Chondrocyte (in vitro differentiated cells): ENCODE data around the gene KDM4F. TPM values are rescaled to one million over a fixed set of nuclear protein-coding genes. Genes with fewer than 3 reads are reported as not detected.
"Not testable (repeated sequence)": the region's sequence is repeated elsewhere in the genome, so short reads cannot be mapped to it uniquely, and the experiment has no call there.

Experiments
- DNase-seq: peaks from one replicate; pipeline ENCODE4 v3.0.0; 2021; ENCODE audit warnings: mixed read lengths, low spot score
- H3K27ac Mint-ChIP-seq: one replicate; pipeline ENCODE4 v1.8.0; 2021; ENCODE audit warnings: mild to moderate bottlenecking, moderate library complexity, mixed read lengths; ENCODE audit not compliant: unreplicated experiment
- H3K27me3 Mint-ChIP-seq: 2 replicates; pipeline ENCODE4 v1.8.0; 2021; ENCODE audit warnings: low read depth, mixed read lengths
- H3K36me3 Mint-ChIP-seq: 2 replicates; pipeline ENCODE4 v1.8.0; 2021; ENCODE audit warnings: low read depth, mixed read lengths
- H3K4me1 Mint-ChIP-seq: 2 replicates; pipeline ENCODE4 v1.8.0; 2021; ENCODE audit warnings: low read depth, mild to moderate bottlenecking, mixed read lengths
- H3K4me3 Mint-ChIP-seq: one replicate; pipeline ENCODE4 v1.8.0; 2021; ENCODE audit warnings: mild to moderate bottlenecking, moderate library complexity, mixed read lengths; ENCODE audit not compliant: unreplicated experiment
- H3K9me3 Mint-ChIP-seq: 2 replicates; pipeline ENCODE4 v1.8.0; 2021; ENCODE audit warnings: low read depth, mixed read lengths
- CTCF ChIP-seq: fragments of 200-600 bp; sonication (generic); IDR thresholded peaks from 2 replicates; pipeline ENCODE4 v1.5.0; 2021; ENCODE audit warnings: antibody characterized with exemption, mild to moderate bottlenecking, moderate library complexity
- long read RNA-seq: library from polyadenylated mRNA; stranded (forward); transcript quantifications from one replicate; pipeline ENCODE4 v2.0.0, GENCODE V29; 2021
- total RNA-seq: library from RNA; stranded (reverse); gene quantifications from 3 replicates; pipeline ENCODE4 v1.2.1, GENCODE V29; 2021

KDM4F gene
- total RNA-seq, result not detected in 3 replicates
- long read RNA-seq, result 0 reads

GRCh38 chr11:95049122-95049521 is at the start of gene KDM4F:
KDM4F (plus strand) TSS chr11:95049422.
- H3K36me3 Mint-ChIP-seq, DNase-seq, H3K4me1 Mint-ChIP-seq, H3K4me3 Mint-ChIP-seq, H3K9me3 Mint-ChIP-seq: not testable (repeated sequence)
- peaks cover 15% of the 10 kb centered on the region for H3K27me3 Mint-ChIP-seq
- H3K27ac Mint-ChIP-seq, result peak within 1 kb of the TSS; percentile 69

- Mint-ChIP-seq H3K27ac (no peak overlapping the region), H3K36me3 (peaks cover 4% of the 10 kb centered on the region), H3K4me3 (no peak overlapping the region), H3K4me1 (peaks cover 2% of the 10 kb centered on the region), H3K27me3 (peaks cover 4% of the 10 kb centered on the region), H3K9me3 (peaks cover 9% of the 10 kb centered on the region)
- DNase-seq, result no peak
- TF ChIP-seq CTCF, result no peak
These were observed 45.5 kb upstream of the KDM4F start for GRCh38 chr11:95003716-95004115.

- H3K36me3 Mint-ChIP-seq, result peaks cover 4% of the 10 kb centered on the region
- no peak overlapping the region for H3K4me3 Mint-ChIP-seq
- H3K4me1 Mint-ChIP-seq, result peaks cover 2% of the 10 kb centered on the region
- DNase-seq, result no peak
- peaks cover 8% of the 10 kb centered on the region for H3K27me3 Mint-ChIP-seq
- TF ChIP-seq CTCF, result no peak
- peaks cover 14% of the 10 kb centered on the region for H3K9me3 Mint-ChIP-seq
- H3K27ac Mint-ChIP-seq, result no peak overlapping the region
These were observed 43.6 kb upstream of the KDM4F start for GRCh38 chr11:95005642-95006041.

- no peaks in the 10 kb centered on the region for H3K4me1 Mint-ChIP-seq
These were observed 37.8 kb upstream of the KDM4F start for GRCh38 chr11:95011376-95011775.

GRCh38 chr11:95014184-95014821 is 34.9 kb upstream of the KDM4F start:
- H3K36me3 Mint-ChIP-seq, result no peaks in the 10 kb centered on the region
- H3K4me3 Mint-ChIP-seq, result no peak overlapping the region

More at GRCh38 chr11:95011376-95011775, 37.8 kb upstream of the KDM4F start:
- Mint-ChIP-seq H3K4me3 (no peak overlapping the region), H3K36me3 (peaks cover 4% of the 10 kb centered on the region), H3K9me3 (peaks cover 14% of the 10 kb centered on the region), H3K27me3 (peaks cover 11% of the 10 kb centered on the region), H3K27ac (no peak overlapping the region)
- DNase-seq, result no peak
- TF ChIP-seq CTCF, result no peak

More at GRCh38 chr11:95014184-95014821, 34.9 kb upstream of the KDM4F start:
- no peak for TF ChIP-seq CTCF
- H3K4me1 Mint-ChIP-seq, result no peaks in the 10 kb centered on the region
- no peak for DNase-seq
- no peak overlapping the region for H3K27ac Mint-ChIP-seq
- peaks cover 5% of the 10 kb centered on the region for H3K27me3 Mint-ChIP-seq
- no peaks in the 10 kb centered on the region for H3K9me3 Mint-ChIP-seq
